Spinal cord (tissue), 10 donors: ENCODE data around the gene PDE7B. TPM values are rescaled to one million over a fixed set of nuclear protein-coding genes. Genes with fewer than 3 reads are reported as not detected.

ENCODE experiments used
- DNase-seq, 6 donors: peaks; one replicate each; pipeline versions ENCODE4 v3.0.0 to v3.0.0-alpha.2; 2013 to 2015; ENCODE audit warnings: low spot score in 6 of 6, low read depth in 4 of 6
- H3K27ac ChIP-seq: one replicate; pipeline ENCODE4 v1.5.1; 2013; ENCODE audit warnings: low read depth, low read length, control low read depth
- H3K27me3 ChIP-seq: one replicate; pipeline ENCODE4 v1.6.1; 2013; ENCODE audit warnings: low read length; ENCODE audit not compliant: control insufficient read depth, insufficient read depth
- H3K36me3 ChIP-seq: one replicate; pipeline ENCODE4 v1.6.1; 2013; ENCODE audit warnings: low read length; ENCODE audit not compliant: control insufficient read depth, insufficient read depth
- H3K4me1 ChIP-seq: one replicate; pipeline ENCODE4 v1.6.1; 2013; ENCODE audit warnings: low read length; ENCODE audit not compliant: control insufficient read depth, insufficient read depth
- H3K4me3 ChIP-seq: one replicate; pipeline ENCODE4 v1.5.1; 2013; ENCODE audit warnings: low read depth, low read length, control low read depth
- H3K9me3 ChIP-seq: one replicate; pipeline ENCODE4 v1.6.1; 2013; ENCODE audit warnings: low read length; ENCODE audit not compliant: control insufficient read depth, insufficient read depth
- WGBS: methylation state at CpG from one replicate; pipeline ENCODE4 v1.1.5; 2013; ENCODE audit warnings: missing lambda C conversion rate; ENCODE audit not compliant: insufficient coverage; 5-methylcytosine and 5-hydroxymethylcytosine counted together
- polyA plus RNA-seq, 2 donors: library from polyadenylated mRNA; unstranded; fragments of 120-200 nt; gene quantifications; one replicate each; pipeline ENCODE4 v1.2.1, GENCODE V29; 2013; ENCODE audit not compliant: insufficient read length in 2 of 2
- total RNA-seq, 2 donors: library from RNA; depleted of rRNA in 1 of 2; stranded (reverse); fragments of 120-200 nt in 1 of 2; fragments of >200 nt in 1 of 2; gene quantifications; one replicate each; pipeline versions ENCODE4 v1.2.3 to v1.2.4, GENCODE V29; 2013 to 2014
- donor health status: healthy.

Gene PDE7B
- total and polyA plus RNA-seq, 4 donors, result 7.8 to 19.7 (median 12.4) TPM

GRCh38 chr6:135839121-135839520 lies 12.4 kb upstream of the PDE7B start:
- Histone ChIP-seq H3K4me3 (no peak overlapping the region), H3K9me3 (no peaks in the 10 kb centered on the region), H3K36me3 (no peaks in the 10 kb centered on the region), H3K4me1 (no peaks in the 10 kb centered on the region), H3K27me3 (no peaks in the 10 kb centered on the region), H3K27ac (no peak overlapping the region)
- WGBS, result 50% methylated on average over 1 of the region's 4 CpGs
- peak in 1 of 6 donors; percentile 76 for DNase-seq

GRCh38 chr6:135842618-135843392 lies 8.7 kb upstream of the PDE7B start:
- Histone ChIP-seq H3K9me3 (no peaks in the 10 kb centered on the region), H3K4me3 (no peak overlapping the region), H3K36me3 (no peaks in the 10 kb centered on the region), H3K27me3 (no peaks in the 10 kb centered on the region), H3K4me1 (no peaks in the 10 kb centered on the region), H3K27ac (no peak overlapping the region)
- no peak for DNase-seq
- WGBS, result 95% methylated on average over 4 of the region's 6 CpGs

- no peak overlapping the region for H3K4me3 ChIP-seq
- H3K9me3 ChIP-seq, result no peaks in the 10 kb centered on the region
- H3K27ac ChIP-seq, result peak overlapping the region; percentile 82
- H3K27me3 ChIP-seq, result no peaks in the 10 kb centered on the region
- H3K36me3 ChIP-seq, result no peaks in the 10 kb centered on the region
- DNase-seq, result no peak
- WGBS, result 90% methylated on average over 2 of the region's 3 CpGs
- H3K4me1 ChIP-seq, result peaks cover 10% of the 10 kb centered on the region
Measured at GRCh38 chr6:135850882-135851281, 619 bp upstream of the PDE7B start.

GRCh38 chr6:135852746-135853145 lies 1.2 kb downstream of the PDE7B start:
- Histone ChIP-seq H3K27ac (peak overlapping the region; percentile 49), H3K9me3 (no peaks in the 10 kb centered on the region), H3K27me3 (no peaks in the 10 kb centered on the region), H3K4me1 (peaks cover 10% of the 10 kb centered on the region), H3K36me3 (no peaks in the 10 kb centered on the region), H3K4me3 (peak overlapping the region; percentile 58)
- peak in 1 of 6 donors; percentile 50 for DNase-seq
- no CpG with 5 or more reads among the region's 1 CpG for whole genome bisulfite sequencing

DNA sequence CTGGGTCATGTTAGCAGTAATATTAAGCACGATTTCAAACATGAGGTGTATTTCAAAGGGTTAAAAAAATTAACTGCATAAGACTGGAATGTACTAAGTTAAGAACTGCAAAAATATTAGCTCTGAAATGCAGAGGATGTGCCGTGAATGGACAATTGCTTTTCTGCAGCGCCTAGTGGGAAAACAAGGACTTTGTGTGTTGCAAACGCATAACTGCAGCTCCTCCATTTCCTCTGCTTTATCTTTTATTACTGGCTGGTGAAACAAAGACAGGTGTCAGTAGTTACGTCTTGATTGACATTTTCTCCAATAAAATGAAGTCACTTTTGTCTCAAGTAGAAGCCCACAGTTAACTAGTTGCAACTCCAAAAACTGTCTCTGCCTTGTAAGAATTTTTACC lies 1.7 kb downstream of the PDE7B start:
- no peaks in the 10 kb centered on the region for H3K27me3 ChIP-seq
- H3K4me1 ChIP-seq, result peaks cover 10% of the 10 kb centered on the region
- peak overlapping the region; percentile 49 for H3K27ac ChIP-seq
- H3K36me3 ChIP-seq, result no peaks in the 10 kb centered on the region
- peak overlapping the region; percentile 58 for H3K4me3 ChIP-seq
- WGBS, result 0% methylated on average over 2 of the region's 5 CpGs
- DNase-seq, result peak in 3 of 6 donors; percentile 29 to 76 (median 56)
- H3K9me3 ChIP-seq, result no peaks in the 10 kb centered on the region

DNA sequence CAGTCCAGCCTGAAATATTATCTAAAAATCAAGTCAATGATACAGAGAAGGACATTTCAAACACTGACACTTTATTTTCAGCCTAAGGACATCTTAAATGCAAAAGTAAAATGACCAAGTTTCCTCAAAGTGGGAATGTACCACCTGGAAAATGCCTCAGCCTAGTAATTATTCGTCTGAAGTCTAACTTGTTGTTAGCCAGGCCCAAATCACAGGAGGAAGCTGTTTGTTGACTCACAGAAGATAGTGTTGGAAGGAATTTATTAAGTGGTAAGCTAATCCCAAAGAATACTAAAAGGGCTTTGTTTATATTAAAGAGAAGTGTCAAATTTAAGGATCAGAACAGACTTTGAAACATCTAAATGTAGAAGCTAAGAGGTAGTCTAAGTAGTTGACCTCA lies 2.5 kb downstream of the PDE7B start:
- Histone ChIP-seq H3K4me3 (no peak overlapping the region), H3K4me1 (peaks cover 10% of the 10 kb centered on the region), H3K27me3 (no peaks in the 10 kb centered on the region), H3K9me3 (no peaks in the 10 kb centered on the region), H3K27ac (no peak overlapping the region), H3K36me3 (no peaks in the 10 kb centered on the region)
- no CpG with 5 or more reads among the region's 1 CpG for WGBS
- peak in 1 of 6 donors; percentile 4 for DNase-seq

DNA sequence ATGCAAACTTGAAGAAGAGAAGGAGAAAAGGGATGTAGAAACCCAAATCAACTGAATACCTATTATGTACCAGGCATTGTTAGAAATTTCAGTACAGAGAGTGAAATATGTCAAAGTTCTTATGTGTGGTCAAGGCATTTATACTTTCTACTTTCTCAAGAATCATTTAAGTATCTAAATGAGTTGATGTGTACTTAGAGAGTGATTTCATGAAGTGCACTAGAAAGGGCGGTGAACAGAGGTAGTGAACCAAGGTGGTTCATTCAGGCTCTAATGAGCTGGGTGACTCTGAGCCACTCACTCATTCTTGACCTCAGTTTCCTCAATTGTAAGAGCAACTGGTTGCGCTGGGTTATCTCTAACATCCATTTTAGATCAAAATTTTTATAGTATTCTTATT lies 3.3 kb downstream of the PDE7B start:
- peaks cover 10% of the 10 kb centered on the region for H3K4me1 ChIP-seq
- H3K4me3 ChIP-seq, result no peak overlapping the region
- no CpG with 5 or more reads among the region's 2 CpGs for WGBS
- H3K27ac ChIP-seq, result no peak overlapping the region
- no peaks in the 10 kb centered on the region for H3K36me3 ChIP-seq
- DNase-seq, result no peak
- no peaks in the 10 kb centered on the region for H3K27me3 ChIP-seq
- no peaks in the 10 kb centered on the region for H3K9me3 ChIP-seq

- Histone ChIP-seq H3K4me3 (no peak overlapping the region), H3K27ac (peak overlapping the region; percentile 25)
- peak in 2 of 6 donors; percentile 36 to 41 for DNase-seq
Measured at GRCh38 chr6:135858931-135859330, 7.4 kb downstream of the PDE7B start.

GRCh38 chr6:135860361-135860760 lies 8.9 kb downstream of the PDE7B start:
- no peaks in the 10 kb centered on the region for H3K36me3 ChIP-seq
- H3K4me3 ChIP-seq, result no peak overlapping the region
- no peak overlapping the region for H3K27ac ChIP-seq
- no peaks in the 10 kb centered on the region for H3K27me3 ChIP-seq
- DNase-seq, result no peak
- H3K4me1 ChIP-seq, result no peaks in the 10 kb centered on the region
- WGBS, result no CpG with 5 or more reads among the region's 2 CpGs
- no peaks in the 10 kb centered on the region for H3K9me3 ChIP-seq

More at GRCh38 chr6:135858931-135859330, 7.4 kb downstream of the PDE7B start:
- H3K4me1 ChIP-seq, result no peaks in the 10 kb centered on the region
- H3K27me3 ChIP-seq, result no peaks in the 10 kb centered on the region
- no peaks in the 10 kb centered on the region for H3K9me3 ChIP-seq
- H3K36me3 ChIP-seq, result no peaks in the 10 kb centered on the region

DNA sequence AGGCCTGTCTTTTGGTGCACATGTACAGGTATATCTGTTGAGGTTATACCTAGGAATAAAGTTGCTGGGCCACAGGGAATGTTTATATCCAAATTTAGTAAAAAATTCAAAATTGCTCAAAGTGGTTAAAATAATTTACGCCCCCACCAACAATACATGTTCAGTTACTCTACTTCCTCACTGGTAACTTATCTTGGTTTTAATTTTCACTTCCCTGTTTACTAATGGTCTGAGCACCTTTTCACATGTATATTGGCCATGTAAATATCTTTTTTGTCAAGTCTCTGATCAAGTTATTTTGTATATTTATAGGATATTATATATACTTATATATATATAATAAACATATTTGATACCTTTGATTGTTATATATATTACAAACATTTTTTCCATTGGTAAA lies 9.7 kb downstream of the PDE7B start:
- Histone ChIP-seq H3K9me3 (no peaks in the 10 kb centered on the region), H3K4me1 (no peaks in the 10 kb centered on the region), H3K27me3 (no peaks in the 10 kb centered on the region), H3K36me3 (no peaks in the 10 kb centered on the region), H3K27ac (no peak overlapping the region), H3K4me3 (no peak overlapping the region)
- WGBS, result no CpG with 5 or more reads among the region's 1 CpG
- DNase-seq, result no peak
